ENCODE measurements around the gene RAB27B.
"Not testable (repeated sequence)": the region's sequence is repeated elsewhere in the genome, so short reads cannot be mapped to it uniquely, and the experiment has no call there.

RAB27B gene

DNA sequence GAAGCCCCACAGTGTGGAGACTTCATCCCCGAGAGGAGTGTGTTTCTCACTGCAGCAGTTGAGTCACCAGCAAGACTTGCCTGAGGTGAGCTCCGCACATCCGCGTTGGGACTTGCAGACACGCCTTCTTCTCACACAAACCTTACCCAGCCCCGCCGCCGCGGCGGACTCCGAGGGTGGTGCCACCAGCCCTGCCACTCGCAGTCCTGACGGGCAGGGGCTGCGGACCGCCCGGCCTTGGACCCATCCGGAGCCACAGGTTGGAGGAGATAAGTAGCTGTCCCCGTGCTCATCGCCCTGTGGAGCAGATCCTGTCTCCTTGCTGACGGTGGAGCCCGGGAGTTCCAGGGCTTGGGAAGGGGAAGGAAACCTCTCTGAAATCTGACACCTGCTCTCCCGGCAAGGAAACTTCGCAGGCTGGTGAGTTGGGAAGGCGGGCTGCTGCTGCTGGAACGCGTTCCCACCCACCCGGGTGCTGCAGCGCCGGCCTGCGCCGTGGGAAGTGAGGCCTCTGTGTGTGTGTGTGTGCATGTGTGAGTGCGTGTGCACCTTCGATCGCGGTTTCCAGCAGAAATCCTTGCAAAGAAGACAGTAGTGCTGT lies at the start of gene RAB27B:
Gene RAB27B (plus strand): TSS at position 197 of the 601 bp plus-strand sequence. CDS start 49,109 bp downstream, outside the sequence.
- DNase-seq (ENCODE audit: low spot score) = peak; percentile 63

DNA sequence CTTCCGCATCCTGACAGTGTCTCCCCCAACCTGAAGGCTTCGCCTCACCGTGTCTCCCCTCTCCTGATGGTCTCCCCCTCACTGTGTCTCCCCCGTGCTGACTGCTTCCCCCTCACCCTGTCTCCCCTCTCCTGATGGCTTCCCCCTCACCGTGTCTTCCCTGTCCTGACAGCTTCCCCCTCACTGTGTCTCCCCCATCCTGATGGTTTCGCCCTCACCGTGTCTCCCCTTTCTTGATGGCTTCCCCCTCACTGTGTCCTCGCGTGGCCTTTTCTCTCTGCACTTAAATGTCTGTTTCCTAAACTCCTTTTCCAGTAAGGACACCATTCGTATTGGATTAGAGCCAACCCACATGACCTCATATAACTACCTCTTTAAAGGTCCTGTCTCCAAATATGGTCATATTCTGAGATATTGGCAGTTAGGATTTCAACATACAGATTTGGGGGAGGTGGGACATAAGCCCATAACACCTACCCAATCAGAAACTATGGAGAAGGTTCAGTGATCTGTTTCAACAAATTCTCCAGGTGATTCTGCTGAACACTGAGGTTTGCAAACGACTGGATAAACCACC lies 47.9 kb upstream of the RAB27B start:
- DNase-seq (ENCODE audit: low spot score) = no peak

GRCh38 chr18:54780970-54781369 lies 47.3 kb upstream of the RAB27B start:
- no peak for DNase-seq (ENCODE audit: low spot score)

DNA sequence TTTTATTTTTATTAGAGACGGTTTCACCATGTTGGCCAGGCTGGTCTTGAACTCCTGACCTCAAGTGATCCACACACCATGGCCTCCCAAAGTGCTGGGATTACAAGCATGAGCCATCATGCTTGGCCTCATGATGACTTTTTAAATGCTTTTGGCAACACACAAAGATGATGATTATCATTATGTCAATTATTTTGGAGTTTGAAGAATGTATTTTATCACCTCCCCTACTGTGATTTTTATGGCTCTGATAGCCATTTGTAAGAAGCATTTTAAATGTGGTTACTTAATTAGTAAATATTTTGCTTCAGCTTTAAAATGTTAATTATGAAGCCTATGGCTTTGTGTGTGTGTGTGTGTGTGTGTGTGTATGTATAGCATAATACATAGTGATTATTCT lies 45.1 kb upstream of the RAB27B start:
- DNase-seq (ENCODE audit: low spot score) = no peak

GRCh38 chr18:54786206-54786605 lies 42.1 kb upstream of the RAB27B start:
- no peak for DNase-seq (ENCODE audit: low spot score)

DNA sequence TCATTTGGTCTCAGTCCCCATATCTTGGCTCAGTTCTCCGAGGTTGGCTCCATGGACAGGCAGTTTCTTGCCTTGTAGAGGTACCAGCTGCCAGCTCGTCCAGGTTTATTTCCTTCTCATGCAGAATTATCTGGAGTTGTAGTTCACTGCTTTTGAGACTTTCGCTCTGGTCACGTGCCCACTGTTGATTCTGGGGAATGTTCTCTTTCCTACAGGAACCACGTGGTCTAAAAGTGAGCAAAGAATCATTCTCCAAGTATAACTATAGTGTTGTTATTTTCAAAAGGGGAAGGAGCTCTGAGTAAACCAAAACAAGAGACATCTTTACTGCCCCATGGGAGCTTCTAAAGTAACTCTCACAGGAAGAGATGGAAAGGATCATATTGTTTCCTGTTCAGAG lies 41.2 kb upstream of the RAB27B start:
- DNase-seq (ENCODE audit: low spot score) = no peak

DNA sequence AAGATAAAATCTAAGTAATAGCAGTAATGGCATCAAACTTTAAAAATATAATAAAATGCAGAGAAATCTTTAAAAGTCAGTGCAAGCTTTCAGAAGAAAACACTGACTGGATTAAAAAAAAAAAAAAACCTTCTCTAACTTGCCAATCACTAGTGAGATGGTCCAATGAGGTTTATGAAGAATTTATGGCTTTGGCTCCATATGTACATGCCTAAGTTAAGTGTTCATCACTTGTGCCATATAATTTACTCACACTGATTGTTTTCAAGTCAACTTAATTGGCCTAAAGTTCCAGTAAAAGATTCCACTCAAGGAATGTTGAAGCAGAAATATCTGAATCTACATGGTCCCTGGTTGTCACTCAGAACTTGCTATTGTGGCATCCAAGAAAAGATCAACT lies 40.7 kb upstream of the RAB27B start:
- no peak for DNase-seq (ENCODE audit: low spot score)

GRCh38 chr18:54790109-54790508 lies 38.2 kb upstream of the RAB27B start:
- no peak for DNase-seq (ENCODE audit: low spot score)

GRCh38 chr18:54791657-54792056 lies 36.6 kb upstream of the RAB27B start:
- DNase-seq (ENCODE audit: low spot score) = no peak

DNA sequence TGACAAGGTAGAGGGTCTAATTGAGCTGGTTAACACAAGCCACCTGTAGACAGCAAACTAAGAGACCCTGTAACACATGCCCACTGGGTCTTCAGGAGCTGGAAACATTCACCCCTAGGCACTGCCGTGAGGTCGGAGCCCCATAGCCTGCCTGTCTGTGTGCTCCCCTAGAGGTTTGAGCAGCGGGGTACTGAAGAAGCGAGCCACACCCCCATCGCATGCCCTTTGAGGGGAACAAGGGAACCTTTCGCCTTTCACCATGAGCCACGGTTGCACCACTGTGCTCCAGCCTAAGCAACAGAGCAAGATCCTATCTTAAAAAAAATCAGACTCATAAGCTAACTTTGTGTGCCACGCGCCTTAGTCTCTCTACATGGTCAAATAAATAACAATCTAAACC lies 36.2 kb upstream of the RAB27B start:
- DNase-seq (ENCODE audit: low spot score) = no peak

GRCh38 chr18:54794823-54795222 lies 33.5 kb upstream of the RAB27B start:
- no peak for DNase-seq (ENCODE audit: low spot score)

DNA sequence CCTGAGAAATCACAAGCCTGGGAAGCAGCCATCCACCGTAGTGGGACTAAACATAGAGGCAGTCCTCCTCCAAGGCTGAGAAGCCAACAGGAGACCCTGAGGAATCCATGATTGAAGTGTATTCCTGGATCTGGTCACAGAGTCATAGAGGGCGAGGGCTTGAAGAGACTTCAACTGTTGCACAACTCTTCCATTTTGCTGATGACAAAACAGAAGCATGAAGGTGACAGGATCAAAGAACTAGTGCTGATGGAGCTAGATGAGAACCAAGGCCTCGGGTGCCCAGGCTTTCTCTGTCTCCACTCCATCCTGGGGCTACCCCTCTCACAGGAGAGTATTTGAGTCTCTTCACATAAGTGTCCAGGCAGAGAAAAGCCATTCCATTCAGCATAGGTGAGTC lies 30.1 kb upstream of the RAB27B start:
- no peak for DNase-seq (ENCODE audit: low spot score)

DNA sequence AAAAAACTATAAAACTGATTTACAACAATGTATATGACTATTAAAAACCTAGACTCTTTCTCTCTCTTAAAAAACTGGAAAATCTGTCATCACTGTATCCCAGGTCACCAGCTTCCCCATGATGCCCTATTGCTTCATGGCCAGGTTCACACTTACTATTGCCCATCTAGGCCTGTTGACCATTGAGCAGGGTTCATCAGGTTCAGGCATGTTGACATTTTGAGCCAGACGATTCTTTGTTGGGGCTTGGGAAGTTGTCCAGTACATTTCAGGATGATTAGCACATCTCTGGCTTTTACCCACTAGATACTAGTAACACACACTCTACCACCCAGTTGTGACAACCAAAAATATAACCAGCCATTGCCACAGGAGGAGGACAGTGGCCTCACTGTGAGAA lies 26.9 kb upstream of the RAB27B start:
- DNase-seq (ENCODE audit: low spot score) = no peak

GRCh38 chr18:54802178-54802577 lies 26.1 kb upstream of the RAB27B start:
- no peak for DNase-seq (ENCODE audit: low spot score)

- no peak for DNase-seq (ENCODE audit: low spot score)
These were observed 25.4 kb upstream of the RAB27B start for GRCh38 chr18:54802686-54803395.

GRCh38 chr18:54805571-54806334 lies 22.5 kb upstream of the RAB27B start:
- DNase-seq (ENCODE audit: low spot score) = no peak

- DNase-seq (ENCODE audit: low spot score) = no peak
These were observed 21.8 kb upstream of the RAB27B start for GRCh38 chr18:54806526-54806925.

- no peak for DNase-seq (ENCODE audit: low spot score)
These were observed 21.0 kb upstream of the RAB27B start for GRCh38 chr18:54807303-54807702.

- DNase-seq (ENCODE audit: low spot score) = not testable (repeated sequence)
These were observed 17.6 kb upstream of the RAB27B start for GRCh38 chr18:54810662-54811061.

- DNase-seq (ENCODE audit: low spot score) = no peak
These were observed 15.4 kb upstream of the RAB27B start for GRCh38 chr18:54812885-54813284.

- DNase-seq (ENCODE audit: low spot score) = no peak
These were observed 15.0 kb upstream of the RAB27B start for GRCh38 chr18:54813305-54813704.

GRCh38 chr18:54813977-54814565 lies 14.2 kb upstream of the RAB27B start:
- DNase-seq (ENCODE audit: low spot score) = no peak
